HUES48 (cell line): ENCODE data around the gene GLDN.

ENCODE experiments used
- H3K27ac ChIP-seq: one replicate; pipeline ENCODE4 v1.7.0; 2013; ENCODE audit warnings: low read depth, low read length, inconsistent platforms
- H3K27me3 ChIP-seq: 2 replicates; pipeline ENCODE4 v1.6.1; 2013; ENCODE audit warnings: mild to moderate bottlenecking, low read length; ENCODE audit not compliant: control insufficient read depth, insufficient read depth
- H3K36me3 ChIP-seq: 2 replicates; pipeline ENCODE4 v1.6.1; 2013; ENCODE audit warnings: low read length; ENCODE audit not compliant: control insufficient read depth, insufficient read depth
- H3K4me1 ChIP-seq: 2 replicates; pipeline ENCODE4 v1.6.1; 2013; ENCODE audit warnings: mild to moderate bottlenecking, low read length; ENCODE audit not compliant: control insufficient read depth, insufficient read depth
- H3K4me3 ChIP-seq: 2 replicates; pipeline ENCODE4 v1.5.1; 2013; ENCODE audit warnings: mild to moderate bottlenecking, low read depth, low read length
- H3K9ac ChIP-seq: 2 replicates; pipeline ENCODE4 v1.6.1; 2013; ENCODE audit warnings: mild to moderate bottlenecking, low read depth, low read length, moderate library complexity
- H3K9me3 ChIP-seq: 2 replicates; pipeline ENCODE4 v1.6.1; 2013; ENCODE audit warnings: low read length; ENCODE audit not compliant: control insufficient read depth, insufficient read depth

The GLDN gene

GRCh38 chr15:51323749-51324148 is 17.7 kb upstream of the GLDN start:
- H3K4me1 ChIP-seq, result no peaks in the 10 kb centered on the region
- H3K27me3 ChIP-seq, result no peaks in the 10 kb centered on the region
- H3K27ac ChIP-seq, result no peak overlapping the region
- no peaks in the 10 kb centered on the region for H3K9me3 ChIP-seq
- no peak overlapping the region for H3K9ac ChIP-seq
- H3K36me3 ChIP-seq, result no peaks in the 10 kb centered on the region
- H3K4me3 ChIP-seq, result no peak overlapping the region

GRCh38 chr15:51325167-51325566 is 16.3 kb upstream of the GLDN start:
- Histone ChIP-seq H3K4me1 (no peaks in the 10 kb centered on the region), H3K36me3 (no peaks in the 10 kb centered on the region), H3K27me3 (no peaks in the 10 kb centered on the region), H3K4me3 (no peak overlapping the region), H3K9ac (no peak overlapping the region), H3K9me3 (no peaks in the 10 kb centered on the region), H3K27ac (no peak overlapping the region)

- Histone ChIP-seq H3K27me3 (no peaks in the 10 kb centered on the region), H3K9me3 (no peaks in the 10 kb centered on the region), H3K9ac (no peak overlapping the region), H3K4me1 (no peaks in the 10 kb centered on the region), H3K36me3 (no peaks in the 10 kb centered on the region), H3K4me3 (no peak overlapping the region), H3K27ac (no peak overlapping the region)
Observed at GRCh38 chr15:51327081-51327480, 14.4 kb upstream of the GLDN start.

GRCh38 chr15:51328926-51329325 is 12.5 kb upstream of the GLDN start:
- no peak overlapping the region for H3K4me3 ChIP-seq
- no peaks in the 10 kb centered on the region for H3K36me3 ChIP-seq
- H3K9ac ChIP-seq, result no peak overlapping the region
- H3K27me3 ChIP-seq, result no peaks in the 10 kb centered on the region
- no peaks in the 10 kb centered on the region for H3K4me1 ChIP-seq
- H3K9me3 ChIP-seq, result no peaks in the 10 kb centered on the region
- no peak overlapping the region for H3K27ac ChIP-seq

GRCh38 chr15:51331141-51331540 is 10.3 kb upstream of the GLDN start:
- Histone ChIP-seq H3K4me3 (no peak overlapping the region), H3K9me3 (no peaks in the 10 kb centered on the region), H3K36me3 (no peaks in the 10 kb centered on the region), H3K4me1 (no peaks in the 10 kb centered on the region), H3K27ac (no peak overlapping the region), H3K9ac (no peak overlapping the region), H3K27me3 (no peaks in the 10 kb centered on the region)

GRCh38 chr15:51332206-51333147 is 9.0 kb upstream of the GLDN start:
- no peaks in the 10 kb centered on the region for H3K27me3 ChIP-seq
- no peak overlapping the region for H3K9ac ChIP-seq
- H3K4me1 ChIP-seq, result no peaks in the 10 kb centered on the region
- H3K9me3 ChIP-seq, result no peaks in the 10 kb centered on the region
- H3K36me3 ChIP-seq, result no peaks in the 10 kb centered on the region
- H3K27ac ChIP-seq, result no peak overlapping the region
- H3K4me3 ChIP-seq, result no peak overlapping the region

GRCh38 chr15:51333571-51333970 is 7.9 kb upstream of the GLDN start:
- Histone ChIP-seq H3K4me1 (no peaks in the 10 kb centered on the region), H3K36me3 (no peaks in the 10 kb centered on the region), H3K4me3 (no peak overlapping the region), H3K27me3 (no peaks in the 10 kb centered on the region), H3K9ac (no peak overlapping the region), H3K9me3 (no peaks in the 10 kb centered on the region), H3K27ac (no peak overlapping the region)

GRCh38 chr15:51334011-51334451 is 7.4 kb upstream of the GLDN start:
- Histone ChIP-seq H3K27ac (no peak overlapping the region), H3K9ac (no peak overlapping the region)

GRCh38 chr15:51335087-51335486 is 6.4 kb upstream of the GLDN start:
- H3K4me3 ChIP-seq, result no peak overlapping the region
- no peak overlapping the region for H3K27ac ChIP-seq
- no peaks in the 10 kb centered on the region for H3K9me3 ChIP-seq
- H3K4me1 ChIP-seq, result no peaks in the 10 kb centered on the region
- H3K36me3 ChIP-seq, result no peaks in the 10 kb centered on the region
- no peak overlapping the region for H3K9ac ChIP-seq
- peaks cover 10% of the 10 kb centered on the region for H3K27me3 ChIP-seq

More at GRCh38 chr15:51334011-51334451, 7.4 kb upstream of the GLDN start:
- Histone ChIP-seq H3K36me3 (no peaks in the 10 kb centered on the region), H3K9me3 (no peaks in the 10 kb centered on the region), H3K27me3 (no peaks in the 10 kb centered on the region), H3K4me3 (no peak overlapping the region), H3K4me1 (no peaks in the 10 kb centered on the region)

GRCh38 chr15:51335538-51336410 is 5.7 kb upstream of the GLDN start:
- no peak overlapping the region for H3K4me3 ChIP-seq
- no peak overlapping the region for H3K27ac ChIP-seq
- peaks cover 17% of the 10 kb centered on the region for H3K27me3 ChIP-seq
- no peaks in the 10 kb centered on the region for H3K36me3 ChIP-seq
- no peaks in the 10 kb centered on the region for H3K9me3 ChIP-seq
- no peak overlapping the region for H3K9ac ChIP-seq
- no peaks in the 10 kb centered on the region for H3K4me1 ChIP-seq

GRCh38 chr15:51338496-51338895 is 3.0 kb upstream of the GLDN start, which contains the start of gene CYP19A1:
TSS of gene CYP19A1 (minus strand) at chr15:51338596. CDS start at chr15:51242912, 95,684 bp downstream.
- Histone ChIP-seq H3K9me3 (no peaks in the 10 kb centered on the region), H3K4me3 (no peak within 1 kb of the TSS), H3K36me3 (no peaks in the 10 kb centered on the region), H3K27me3 (peaks cover 44% of the 10 kb centered on the region), H3K27ac (no peak within 1 kb of the TSS), H3K9ac (no peak within 1 kb of the TSS), H3K4me1 (peaks cover 8% of the 10 kb centered on the region)
